Astrocyte of the spinal cord (primary cell): Measurements from ENCODE around the gene NUCKS1.
"Not testable (repeated sequence)": the region's sequence is repeated elsewhere in the genome, so short reads cannot be mapped to it uniquely, and the experiment has no call there.

Source experiments
- DNase-seq: peaks from one replicate; pipeline ENCODE4 v3.0.0; 2011; ENCODE audit warnings: low read depth, low spot score
- H3K4me3 ChIP-seq: 2 replicates; pipeline ENCODE4 v1.5.1; 2011; ENCODE audit warnings: low read depth, mild to moderate bottlenecking, low read length, moderate library complexity
- CTCF ChIP-seq: IDR thresholded peaks from 2 replicates; pipeline ENCODE4 v1.5.1; 2012; ENCODE audit warnings: low read depth, mild to moderate bottlenecking, low read length, inconsistent platforms
- in situ Hi-C: cut with HindIII; loops from 2 replicates; pipeline ENCODE4 v1.10.0; 2017; ENCODE audit warnings: low sequenced_read_pairs

Gene NUCKS1

GRCh38 chr1:205725514-205725913, 24.5 kb downstream of the NUCKS1 start:
- TF ChIP-seq CTCF: no peak
- H3K4me3 ChIP-seq: no peak overlapping the region
- in situ Hi-C loops: no loop called here
- DNase-seq: no peak

- in situ Hi-C loops, H3K4me3 ChIP-seq, DNase-seq: not testable (repeated sequence)
Measured at GRCh38 chr1:205720740-205721139, 29.2 kb downstream of the NUCKS1 start.

- no peak for TF ChIP-seq CTCF
- no peak overlapping the region for H3K4me3 ChIP-seq
- DNase-seq: no peak
- in situ Hi-C loops: no loop called here
Measured at GRCh38 chr1:205719762-205720161, 30.2 kb downstream of the NUCKS1 start.

- in situ Hi-C loops: no loop called here
- H3K4me3 ChIP-seq: no peak overlapping the region
- no peak for DNase-seq
- TF ChIP-seq CTCF: no peak
Measured at GRCh38 chr1:205719015-205719414, 31.0 kb downstream of the NUCKS1 start.

- H3K4me3 ChIP-seq: no peak overlapping the region
- no peak for TF ChIP-seq CTCF
- in situ Hi-C loops: no loop called here
- DNase-seq: no peak
Measured at GRCh38 chr1:205716371-205717132, 33.4 kb downstream of the NUCKS1 start.

- in situ Hi-C loops: no loop called here
- no peak for TF ChIP-seq CTCF
- DNase-seq: no peak
- no peak overlapping the region for H3K4me3 ChIP-seq
Measured at GRCh38 chr1:205715628-205716027, 34.4 kb downstream of the NUCKS1 start.

- DNase-seq: no peak
- TF ChIP-seq CTCF: no peak
- H3K4me3 ChIP-seq: no peak overlapping the region
- in situ Hi-C loops: no loop called here
Measured at GRCh38 chr1:205714906-205715246, 35.1 kb downstream of the NUCKS1 start.
